ENCODE results near the gene STARD10.
"Not testable (repeated sequence)": the region's sequence is repeated elsewhere in the genome, so short reads cannot be mapped to it uniquely, and the experiment has no call there.

Gene STARD10

GRCh38 chr11:72807792-72808191 lies 13.9 kb upstream of the STARD10 start:
- DNase-seq (ENCODE audit: low read depth), result no peak

DNA sequence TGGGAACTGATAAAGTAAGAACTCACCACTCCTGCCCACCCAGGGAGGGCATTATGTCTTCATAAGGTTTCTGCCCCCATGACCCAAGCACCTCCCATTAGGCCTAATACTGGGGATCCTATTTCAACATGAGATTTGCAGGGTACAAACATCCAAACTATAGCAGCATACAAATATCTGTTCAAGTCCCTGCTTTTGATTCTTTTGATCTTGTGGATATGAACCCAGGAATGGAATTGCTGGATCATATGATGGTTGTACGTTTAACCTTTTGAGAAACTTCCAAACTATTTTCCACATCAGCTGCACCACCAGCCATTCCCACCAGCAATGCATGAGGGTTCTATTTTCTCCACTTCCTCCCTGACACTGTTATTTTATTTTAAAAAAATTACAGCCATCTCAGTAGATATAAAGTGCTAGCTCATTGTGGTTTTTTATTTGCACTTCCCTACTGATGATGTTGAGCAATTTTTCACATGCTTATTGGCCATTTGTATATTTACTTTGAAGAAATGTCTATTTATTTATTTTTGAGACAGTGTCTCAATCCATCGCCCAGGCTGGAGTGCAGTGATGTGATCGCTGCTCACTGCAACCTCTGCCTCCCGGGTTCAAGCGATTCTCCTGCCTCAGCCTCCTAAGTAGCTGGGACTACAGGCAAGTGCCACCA lies 13.3 kb upstream of the STARD10 start:
- DNase-seq (ENCODE audit: low read depth), result no peak

DNA sequence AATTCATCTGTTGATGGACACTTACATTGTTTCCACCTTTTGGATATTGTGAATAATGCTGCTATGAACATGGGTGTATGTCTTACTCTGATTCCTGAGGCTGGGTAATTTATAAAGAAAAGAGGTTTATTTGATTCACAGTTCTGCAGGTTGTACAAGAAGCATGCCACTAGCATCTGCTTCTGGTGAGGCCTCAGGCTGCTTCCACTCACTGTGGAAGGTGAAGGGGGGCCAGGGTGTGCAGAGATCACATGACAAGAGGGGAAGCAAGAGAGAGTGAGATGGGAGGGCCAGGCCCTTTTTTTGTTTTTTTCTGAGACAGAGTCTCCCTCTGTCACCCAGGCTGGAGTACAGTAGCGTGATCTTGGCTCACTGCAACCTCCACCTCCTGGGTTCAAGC lies 12.5 kb upstream of the STARD10 start:
- not testable (repeated sequence) for DNase-seq (ENCODE audit: low read depth)

DNA sequence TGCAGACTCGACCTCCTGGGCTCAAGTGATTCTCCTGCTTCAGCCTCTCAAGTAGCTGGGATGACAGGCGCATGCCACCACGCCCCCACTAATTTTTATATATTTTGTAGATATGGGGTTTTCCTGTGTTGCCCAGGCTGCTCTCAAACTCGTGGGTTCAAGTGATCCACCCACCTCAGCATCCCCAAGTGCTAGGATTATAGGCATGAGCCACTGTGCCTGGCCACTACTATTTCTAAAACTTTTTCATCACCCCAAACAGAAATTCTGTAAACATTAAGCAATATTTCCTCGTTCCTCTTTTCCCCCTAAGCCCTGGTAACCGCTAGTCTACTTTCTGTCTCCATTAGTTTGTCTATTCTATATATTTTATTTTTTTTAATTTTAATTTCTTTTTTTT lies 11.4 kb upstream of the STARD10 start:
- DNase-seq (ENCODE audit: low read depth), result no peak

DNA sequence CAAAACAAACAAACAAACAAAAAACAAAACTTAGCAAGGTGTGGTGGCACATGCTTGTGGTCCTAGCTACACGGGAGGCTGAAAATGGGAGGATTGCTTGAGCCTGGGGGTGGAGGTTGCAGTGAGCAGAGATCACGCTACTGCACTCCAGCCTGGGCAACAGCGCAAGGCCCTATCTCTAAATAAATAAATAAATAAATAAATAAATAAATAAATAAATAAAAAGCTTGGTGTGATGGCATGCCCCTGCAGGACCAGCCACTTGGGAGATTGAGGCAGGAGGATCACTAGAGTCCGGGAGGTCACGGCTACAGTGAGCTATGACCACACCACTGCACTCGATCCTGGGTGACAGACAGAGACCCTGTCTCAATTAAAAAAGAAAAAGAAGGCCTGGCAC lies 9.0 kb upstream of the STARD10 start:
- DNase-seq (ENCODE audit: low read depth), result no peak

DNA sequence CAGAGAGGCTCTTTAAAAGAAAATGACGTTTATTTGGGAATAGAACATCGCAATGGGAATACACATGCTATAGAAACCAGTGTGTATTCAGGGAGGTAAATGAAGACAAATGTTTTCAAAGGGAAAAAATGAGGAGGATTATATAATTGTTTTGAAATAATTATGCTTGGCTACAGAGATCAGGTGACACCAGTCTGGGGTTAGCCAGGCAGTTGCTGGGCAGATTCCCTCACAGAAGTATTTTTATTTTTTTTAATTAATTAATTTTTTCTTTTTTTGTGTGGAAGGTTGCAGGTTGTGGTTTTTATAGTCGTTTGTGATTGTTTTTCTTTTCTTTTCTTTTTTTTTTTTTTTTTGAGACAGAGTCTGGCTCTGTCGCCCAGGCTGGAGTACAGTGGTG lies 5.6 kb upstream of the STARD10 start:
- DNase-seq (ENCODE audit: low read depth), result no peak

DNA sequence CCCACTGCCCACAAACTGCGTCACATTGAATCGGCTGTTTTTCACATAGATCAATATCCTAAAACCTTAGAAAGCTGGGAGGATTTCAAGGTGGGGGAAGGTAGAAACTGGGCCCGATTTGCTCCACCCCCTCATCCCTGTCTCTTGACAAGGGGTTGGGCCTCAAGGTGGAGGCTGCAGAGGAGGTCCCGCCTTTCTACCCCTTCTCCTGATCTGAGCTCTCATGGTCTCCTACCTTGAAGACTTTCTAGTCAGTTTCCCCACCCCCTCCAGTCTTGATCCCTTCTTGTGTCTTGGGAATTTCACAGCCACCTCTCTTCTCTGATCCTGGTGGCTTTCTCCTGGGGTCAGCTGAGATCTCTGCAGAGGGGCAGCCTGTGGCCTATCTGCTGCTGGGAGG lies 4.5 kb upstream of the STARD10 start:
- no peak for DNase-seq (ENCODE audit: low read depth)

DNA sequence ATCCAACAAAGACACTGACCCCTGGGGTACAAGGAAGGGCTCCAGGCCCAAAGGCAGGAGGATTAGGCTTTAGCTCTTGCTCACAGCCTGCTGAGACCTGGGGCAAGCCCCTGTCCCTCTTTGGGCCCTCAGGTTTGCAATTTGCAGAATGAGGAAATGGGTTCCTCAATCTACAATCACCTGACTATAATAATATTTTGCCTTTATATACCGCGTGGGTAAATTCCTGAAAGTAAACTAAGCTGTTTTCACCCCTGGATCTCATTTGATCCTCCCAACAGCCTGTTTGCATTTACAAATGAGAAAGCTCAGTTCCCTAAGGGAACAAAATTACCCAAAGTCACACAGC lies 797 bp downstream of the STARD10 start:
- DNase-seq (ENCODE audit: low read depth), result no peak

GRCh38 chr11:72792437-72793021 lies 1.3 kb downstream of the STARD10 start:
- no peak for DNase-seq (ENCODE audit: low read depth)

- DNase-seq (ENCODE audit: low read depth), result not testable (repeated sequence)
Observed at GRCh38 chr11:72791228-72791627, 2.6 kb downstream of the STARD10 start.

DNA sequence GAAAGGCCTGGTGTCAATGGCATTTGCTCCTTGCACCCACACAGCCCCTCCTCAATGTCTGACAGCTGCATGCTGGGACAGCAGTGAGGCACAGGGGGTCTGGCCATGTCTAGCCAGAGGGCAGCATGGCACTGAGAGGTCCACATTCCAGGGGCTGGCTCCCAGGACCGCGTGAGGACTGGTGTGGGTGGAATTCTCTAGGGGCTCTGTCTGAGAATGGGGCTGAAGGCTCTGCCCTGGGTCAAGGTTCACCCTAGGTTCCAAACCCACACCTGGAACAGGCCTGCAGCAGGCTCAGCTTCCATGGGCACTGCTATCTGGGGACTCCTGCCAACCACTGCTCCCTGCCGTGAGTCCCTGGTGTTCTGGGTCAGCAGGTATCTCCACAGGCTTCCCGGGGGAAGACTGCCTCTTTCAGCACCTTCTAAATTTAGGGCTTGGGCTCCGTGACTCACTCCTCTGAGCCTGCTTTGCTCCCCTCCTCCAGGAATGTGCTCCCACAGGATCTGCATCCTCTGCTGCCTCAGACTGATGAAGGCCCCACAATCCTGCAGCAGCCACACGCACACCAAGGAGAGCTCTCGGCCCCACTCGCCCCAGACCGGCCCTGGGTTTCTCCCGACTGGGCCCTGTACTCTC lies 4.2 kb downstream of the STARD10 start:
- DNase-seq (ENCODE audit: low read depth), result no peak

DNA sequence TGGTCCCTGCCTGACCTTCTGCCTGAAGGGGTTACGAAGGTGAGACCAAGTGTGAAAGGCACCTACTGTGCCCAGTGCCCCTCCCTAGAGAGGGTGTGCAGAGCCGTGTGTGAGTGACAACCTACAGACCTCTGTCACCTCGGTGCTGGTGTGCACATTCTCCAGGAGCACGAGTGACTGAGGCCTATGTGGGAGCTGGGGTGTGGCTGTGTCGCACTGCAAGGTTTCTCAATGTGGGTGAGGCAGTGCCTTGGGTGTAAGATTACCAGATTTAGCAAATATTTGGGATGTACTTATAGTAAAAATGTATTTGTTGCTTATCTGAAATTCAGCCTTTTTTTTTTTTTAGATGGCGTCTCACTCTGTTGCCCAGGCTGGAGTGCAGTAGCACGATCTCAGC lies 5.6 kb downstream of the STARD10 start:
- DNase-seq (ENCODE audit: low read depth), result no peak

DNA sequence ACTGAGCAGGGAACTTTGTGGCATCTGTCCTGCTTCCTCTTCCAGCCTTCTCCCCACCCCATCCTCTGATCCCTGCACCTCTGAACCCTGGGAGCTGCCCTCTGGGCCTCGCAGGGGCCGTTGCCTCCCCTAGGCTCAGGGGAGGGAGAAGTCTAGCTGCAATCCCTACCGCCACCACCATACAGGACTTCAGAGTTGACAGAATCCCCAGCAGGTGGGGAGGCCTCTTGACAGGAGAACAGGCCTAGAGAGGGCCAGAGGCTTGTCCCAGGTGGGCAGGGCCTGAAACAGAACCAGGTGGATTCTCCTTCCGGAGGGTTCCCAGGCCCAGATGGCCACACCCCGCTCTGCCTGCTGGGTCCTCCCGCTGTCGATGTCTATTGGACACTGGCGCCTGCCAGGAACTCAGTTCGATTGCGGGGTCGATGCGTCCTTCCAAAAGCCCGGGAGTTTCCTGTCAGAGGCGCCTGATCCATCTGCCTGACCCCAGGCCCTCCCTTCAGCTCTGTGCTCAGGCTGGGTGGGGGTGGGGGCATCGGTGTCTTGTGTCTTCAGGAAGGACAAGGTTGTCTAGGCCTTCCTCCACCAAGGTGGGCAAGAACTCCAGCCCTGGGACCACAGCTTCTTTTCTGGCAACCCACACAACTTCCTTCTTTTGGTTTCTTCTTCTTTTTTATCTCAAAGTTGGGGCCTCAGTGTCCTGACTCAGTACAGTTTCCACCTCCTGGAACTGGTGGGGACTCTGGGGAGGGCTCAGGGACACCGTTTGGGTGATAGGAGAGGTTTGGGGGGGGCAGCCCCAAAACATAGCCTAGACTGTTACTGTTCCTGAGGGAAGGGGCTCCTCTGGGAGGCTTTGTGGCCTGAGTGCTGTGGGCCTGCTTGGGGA lies 6.4 kb downstream of the STARD10 start:
- DNase-seq (ENCODE audit: low read depth), result no peak

- DNase-seq (ENCODE audit: low read depth), result no peak
Observed at GRCh38 chr11:72786305-72787215, 7.3 kb downstream of the STARD10 start.

- DNase-seq (ENCODE audit: low read depth), result no peak
Observed at GRCh38 chr11:72784662-72785061, 9.2 kb downstream of the STARD10 start.

DNA sequence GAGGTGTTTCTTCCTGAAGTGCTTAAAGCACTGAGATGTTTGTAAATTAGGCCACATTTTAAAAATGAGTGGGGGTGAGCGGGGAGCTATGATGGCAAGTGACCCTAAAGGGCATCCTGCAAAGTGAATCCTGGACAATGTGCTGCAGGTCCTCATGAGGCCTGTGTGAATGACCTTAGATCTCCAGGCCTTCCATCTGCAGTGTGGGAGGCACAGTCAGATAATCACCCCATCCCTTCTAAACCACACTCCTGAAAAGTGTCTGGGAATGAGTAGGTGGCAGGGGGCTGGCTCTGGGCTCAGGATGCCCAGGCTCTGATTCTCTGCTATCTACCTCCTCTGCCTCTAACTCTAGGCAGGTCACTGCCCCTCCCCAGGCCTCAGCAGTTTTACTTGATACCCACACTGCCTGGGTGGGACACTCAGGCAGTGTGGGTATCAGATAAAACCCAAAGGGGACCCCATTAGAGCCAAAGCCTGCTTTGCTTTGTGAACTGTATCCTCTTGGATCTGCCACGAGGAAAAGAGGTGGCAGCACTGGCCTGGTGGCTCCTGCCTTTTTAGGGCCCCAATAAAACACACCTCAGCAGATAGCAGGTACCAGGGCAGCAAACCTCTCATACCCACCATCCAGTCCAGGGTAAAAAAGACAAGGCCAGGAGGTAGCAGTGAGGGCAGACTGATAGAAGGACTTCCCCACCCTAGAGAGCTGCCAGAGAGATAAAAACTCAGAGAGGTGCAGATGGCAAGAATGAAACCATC lies 10.5 kb downstream of the STARD10 start:
- no peak for DNase-seq (ENCODE audit: low read depth)

DNA sequence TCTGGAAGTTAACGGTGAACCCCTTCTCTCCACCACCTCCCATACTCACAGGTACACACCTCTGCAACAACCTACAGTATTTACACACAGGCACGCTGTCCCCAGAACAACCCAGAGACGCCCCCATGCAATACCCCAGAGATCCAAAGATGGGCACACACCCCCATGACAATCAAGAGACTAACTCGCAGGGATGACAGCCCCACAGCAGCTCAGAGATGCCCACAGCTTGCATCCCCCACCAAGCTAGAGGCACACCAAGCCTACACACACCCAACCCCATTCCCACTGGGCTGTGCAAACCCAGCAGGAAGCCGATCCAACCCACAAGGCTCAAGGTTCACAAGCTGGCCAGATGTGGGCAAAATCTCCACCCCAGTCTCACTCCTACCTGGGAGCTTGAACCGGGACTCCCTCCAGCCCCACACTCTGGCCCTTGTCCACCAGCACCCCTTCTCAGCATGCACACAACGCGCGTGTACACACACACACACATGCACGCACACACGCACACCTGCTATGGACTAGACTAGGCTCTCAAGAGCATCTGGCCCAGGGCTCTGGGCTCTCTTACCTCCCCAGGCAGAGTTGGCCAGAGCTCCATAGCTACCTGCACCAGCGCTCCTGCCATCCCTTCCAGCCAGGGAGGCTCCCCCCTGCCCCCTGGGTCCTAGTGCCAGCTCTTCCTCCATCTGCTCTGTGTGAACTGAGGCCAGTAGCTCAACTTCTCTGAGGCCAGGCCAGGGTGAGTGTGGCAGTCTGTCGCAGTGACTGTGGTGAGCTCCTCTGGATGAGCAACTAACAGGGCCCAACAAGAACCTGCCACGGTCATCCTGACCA lies 11.5 kb downstream of the STARD10 start:
- no peak for DNase-seq (ENCODE audit: low read depth)

- DNase-seq (ENCODE audit: low read depth), result peak; percentile 48
Observed at GRCh38 chr11:72781313-72782080, 12.3 kb downstream of the STARD10 start.

- no peak for DNase-seq (ENCODE audit: low read depth)
Observed at GRCh38 chr11:72781063-72781312, 12.9 kb downstream of the STARD10 start.

Measured in stimulated activated CD8-positive, alpha-beta memory T cell treated with anti-CD3 and anti-CD28 coated beads, Interleukin-12 subunit alpha, Interleukin-12 subunit beta, amount 100 ng/mL, for 4 hours (primary cell).